ENCODE data around the gene SLC35A2.

The SLC35A2 gene

GRCh38 chrX:48911412-48912182, at the start of gene SLC35A2:
Gene SLC35A2, minus strand, starts transcription at chrX:48911646. Its CDS starts 10 bp downstream, at chrX:48911636.
- TF ChIP-seq, protein P1, sequence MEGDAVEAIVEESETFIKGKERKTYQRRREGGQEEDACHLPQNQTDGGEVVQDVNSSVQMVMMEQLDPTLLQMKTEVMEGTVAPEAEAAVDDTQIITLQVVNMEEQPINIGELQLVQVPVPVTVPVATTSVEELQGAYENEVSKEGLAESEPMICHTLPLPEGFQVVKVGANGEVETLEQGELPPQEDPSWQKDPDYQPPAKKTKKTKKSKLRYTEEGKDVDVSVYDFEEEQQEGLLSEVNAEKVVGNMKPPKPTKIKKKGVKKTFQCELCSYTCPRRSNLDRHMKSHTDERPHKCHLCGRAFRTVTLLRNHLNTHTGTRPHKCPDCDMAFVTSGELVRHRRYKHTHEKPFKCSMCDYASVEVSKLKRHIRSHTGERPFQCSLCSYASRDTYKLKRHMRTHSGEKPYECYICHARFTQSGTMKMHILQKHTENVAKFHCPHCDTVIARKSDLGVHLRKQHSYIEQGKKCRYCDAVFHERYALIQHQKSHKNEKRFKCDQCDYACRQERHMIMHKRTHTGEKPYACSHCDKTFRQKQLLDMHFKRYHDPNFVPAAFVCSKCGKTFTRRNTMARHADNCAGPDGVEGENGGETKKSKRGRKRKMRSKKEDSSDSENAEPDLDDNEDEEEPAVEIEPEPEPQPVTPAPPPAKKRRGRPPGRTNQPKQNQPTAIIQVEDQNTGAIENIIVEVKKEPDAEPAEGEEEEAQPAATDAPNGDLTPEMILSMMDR (IDR thresholded peaks at IDR 0.05; ENCODE audit: low read depth, low read length) = no peak
- peak; percentile 34; the same call in 1 of the 2 replicates for TF ChIP-seq MYC (IDR thresholded peaks at IDR 0.05; ENCODE audit: low read depth, low read length)
- peak; percentile 44 for TF ChIP-seq POLR2A (IDR thresholded peaks at IDR 0.05; ENCODE audit: extremely low read depth, insufficient read length)
- TF ChIP-seq, protein P2, sequence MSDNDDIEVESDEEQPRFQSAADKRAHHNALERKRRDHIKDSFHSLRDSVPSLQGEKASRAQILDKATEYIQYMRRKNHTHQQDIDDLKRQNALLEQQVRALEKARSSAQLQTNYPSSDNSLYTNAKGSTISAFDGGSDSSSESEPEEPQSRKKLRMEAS (IDR thresholded peaks at IDR 0.05; ENCODE audit: low read depth, low read length) = peak; percentile 38; the same call in 1 of the 2 replicates
- peak within 1 kb of the TSS; percentile 97 for H3K4me3 ChIP-seq (ENCODE audit: low read depth, low read length)
- peak; percentile 75 for DNase-seq (ENCODE audit: low read depth)

- no peak for DNase-seq (ENCODE audit: low read depth)
- H3K4me3 ChIP-seq (ENCODE audit: low read depth, low read length) = no peak overlapping the region
- TF ChIP-seq MYC (IDR thresholded peaks at IDR 0.05; ENCODE audit: low read depth, low read length) = no peak
- TF ChIP-seq POLR2A (IDR thresholded peaks at IDR 0.05; ENCODE audit: extremely low read depth, insufficient read length) = no peak
- TF ChIP-seq, protein P2 (IDR thresholded peaks at IDR 0.05; ENCODE audit: low read depth, low read length) = no peak
- TF ChIP-seq, protein P1 (IDR thresholded peaks at IDR 0.05; ENCODE audit: low read depth, low read length) = no peak
Observed at GRCh38 chrX:48960291-48960690, 48.8 kb upstream of the SLC35A2 start.

DNA sequence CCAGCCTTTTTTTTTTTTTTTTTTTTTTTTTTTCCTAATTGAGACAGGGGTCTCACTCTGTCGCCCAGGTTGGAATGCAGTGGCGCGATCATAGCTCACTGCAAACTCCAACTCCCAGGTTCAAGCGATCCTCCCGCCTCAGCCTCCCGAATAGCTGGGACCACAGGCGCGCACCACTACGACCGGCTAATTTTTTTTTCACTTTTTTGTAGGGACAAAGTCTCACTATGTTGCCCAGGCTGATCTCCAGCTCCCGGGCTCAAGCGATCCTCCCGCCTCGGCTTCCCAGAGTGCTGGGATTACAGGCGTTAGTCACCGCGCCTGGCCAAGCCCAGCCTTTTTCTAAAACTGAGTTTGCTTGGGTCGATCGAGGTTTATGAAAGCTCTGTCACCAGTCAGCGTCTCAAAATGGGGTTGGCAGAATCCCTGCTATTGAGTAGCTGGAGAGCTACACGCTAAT, 47.2 kb upstream of the SLC35A2 start:
- peak; percentile 36 for DNase-seq (ENCODE audit: low read depth)
- peak overlapping the region; percentile 68 for H3K4me3 ChIP-seq (ENCODE audit: low read depth, low read length)
- TF ChIP-seq, protein P2 (IDR thresholded peaks at IDR 0.05; ENCODE audit: low read depth, low read length) = no peak
- TF ChIP-seq, protein P1 (IDR thresholded peaks at IDR 0.05; ENCODE audit: low read depth, low read length) = no peak
- TF ChIP-seq MYC (IDR thresholded peaks at IDR 0.05; ENCODE audit: low read depth, low read length) = no peak
- TF ChIP-seq POLR2A (IDR thresholded peaks at IDR 0.05; ENCODE audit: extremely low read depth, insufficient read length) = no peak

DNA sequence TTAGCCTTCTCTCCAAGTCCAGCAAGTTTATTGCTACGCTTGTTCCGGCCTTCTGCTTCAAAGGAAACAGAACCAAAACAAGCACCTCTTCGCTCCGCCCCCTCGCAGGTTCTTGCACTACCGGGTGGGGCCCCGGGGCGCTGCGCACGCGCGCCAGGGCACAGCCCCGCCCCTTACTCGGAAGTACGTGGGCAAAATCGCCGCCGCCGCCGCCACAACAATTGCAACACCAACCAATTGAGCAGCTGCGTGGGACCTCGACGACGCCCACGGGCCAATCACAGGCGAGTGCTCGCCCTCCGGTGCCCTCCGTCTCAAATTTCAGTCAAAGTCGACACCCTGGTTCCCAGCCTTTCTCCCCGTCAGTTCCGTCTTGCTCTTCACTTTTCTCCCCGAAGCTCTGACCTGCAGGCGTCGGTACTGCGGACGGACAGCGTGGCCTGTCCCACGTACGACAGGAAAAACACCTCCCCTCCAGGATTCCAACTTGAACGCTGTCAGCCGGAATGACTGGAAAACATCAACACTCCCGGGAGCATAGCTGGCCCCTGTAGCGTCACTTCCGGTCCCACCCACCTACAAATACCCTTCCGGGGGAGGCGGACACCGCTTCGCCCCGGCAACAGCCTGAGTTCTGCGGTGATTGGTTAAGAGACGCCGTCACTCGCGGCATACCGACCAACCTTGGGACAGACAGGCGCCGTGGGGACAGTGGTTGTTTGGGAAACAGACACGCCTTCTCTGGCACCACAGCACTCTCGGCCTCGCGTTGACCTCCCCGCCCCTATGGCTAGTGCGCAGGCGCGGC, 46.6 kb upstream of the SLC35A2 start:
- H3K4me3 ChIP-seq (ENCODE audit: low read depth, low read length) = peak overlapping the region; percentile 72
- peak; percentile 97 for DNase-seq (ENCODE audit: low read depth)
- TF ChIP-seq, protein P1 (IDR thresholded peaks at IDR 0.05; ENCODE audit: low read depth, low read length) = no peak
- TF ChIP-seq, protein P2 (IDR thresholded peaks at IDR 0.05; ENCODE audit: low read depth, low read length) = no peak
- 0 out of 2 replicates have a peak, but pooled peaks have one; percentile 28 for TF ChIP-seq MYC (IDR thresholded peaks at IDR 0.05; ENCODE audit: low read depth, low read length)
- TF ChIP-seq POLR2A (IDR thresholded peaks at IDR 0.05; ENCODE audit: extremely low read depth, insufficient read length) = peak; percentile 26

DNA sequence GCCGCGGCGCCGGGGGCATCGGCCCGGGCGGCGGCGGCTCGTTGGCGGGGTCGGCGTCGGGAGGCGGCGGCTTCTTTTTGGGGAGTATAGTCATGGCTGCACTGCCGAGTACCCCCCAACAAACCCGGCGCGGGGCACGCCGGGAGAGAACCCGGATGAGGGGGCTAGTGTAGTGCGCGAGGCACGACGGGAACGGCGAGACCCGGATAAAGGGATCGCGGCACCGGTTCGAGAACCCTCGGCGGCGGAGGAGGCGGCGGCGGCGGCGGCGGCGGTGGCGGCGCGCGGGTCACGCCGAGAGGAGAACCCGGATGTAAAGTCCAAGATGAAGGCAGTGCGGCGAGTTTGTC, 46.0 kb upstream of the SLC35A2 start, which contains the start of gene OTUD5:
OTUD5 (minus strand) TSS at position 131 of the 350 bp plus-strand sequence; CDS start at position 94, 37 bp downstream.
- peak; percentile 78 for DNase-seq (ENCODE audit: low read depth)
- TF ChIP-seq MYC (IDR thresholded peaks at IDR 0.05; ENCODE audit: low read depth, low read length) (no peak), POLR2A (IDR thresholded peaks at IDR 0.05; ENCODE audit: extremely low read depth, insufficient read length) (no peak)
- TF ChIP-seq, protein P2 (IDR thresholded peaks at IDR 0.05; ENCODE audit: low read depth, low read length) = no peak
- TF ChIP-seq, protein P1 (IDR thresholded peaks at IDR 0.05; ENCODE audit: low read depth, low read length) = no peak

More for the DNA sequence above, 46.0 kb upstream of the SLC35A2 start, which contains the start of gene OTUD5:
- peak within 1 kb of the TSS; percentile 82 for H3K4me3 ChIP-seq (ENCODE audit: low read depth, low read length)

Data from NB4 (cell line).